Measurements from ENCODE around the gene UBL3. TPM values are rescaled to one million over a fixed set of nuclear protein-coding genes. Genes with fewer than 3 reads are reported as not detected.

The UBL3 gene
- total and polyA plus RNA-seq, 10 of the 15 experiments (the other 5 are each of a cell fraction or from before 2014, with no cell fraction given) = 5.5 to 13.7 (median 10.6) TPM

- in situ Hi-C loops (cut with MboI) (no loop called here), intact Hi-C loops (cut with micrococcal nuclease; ENCODE audit: unreplicated experiment) (no loop called here)
- H3K9ac ChIP-seq (ENCODE audit: control insufficient read depth, insufficient read depth, low read length) = no peak overlapping the region
- ChIA-PET RAD21 (ENCODE audit: unreplicated experiment) (no interaction called here), POLR2A (no interaction called here), CTCF (interaction anchor here (1.0 to 1.4 kb wide), 3 partner anchors 10 to 282 kb away, joined by 3 to 8 read pairs (median 5); no protein-coding TSS in a partner anchor), SMC1A (ENCODE audit: uncharacterized antibody, unreplicated experiment) (interaction anchor here (1.0 to 1.1 kb wide), 2 partner anchors 11 to 17 kb away, joined by 3 read pairs; no protein-coding TSS in a partner anchor)
- TF ChIP-seq BMI1 (IDR thresholded peaks at IDR 0.05; ENCODE audit: borderline replicate concordance) (no peak), RUNX3 (IDR thresholded peaks at IDR 0.05; ENCODE audit: low read length) (peak; percentile 8; the same call in 1 of the 2 replicates), JUNB (IDR thresholded peaks at IDR 0.05) (peak; percentile 74), IRF4 (IDR thresholded peaks at IDR 0.05; ENCODE audit: low read depth, low read length) (peak; percentile 61; the same call in 1 of the 2 replicates), NFIC (IDR thresholded peaks at IDR 0.05; ENCODE audit: low read depth, low read length) (0 out of 2 replicates have a peak, but pooled peaks have one; percentile 15)
- no peak overlapping the region for H3K27ac ChIP-seq (ENCODE audit: control insufficient read depth, insufficient read depth)
- H3K4me1 ChIP-seq (ENCODE audit: control insufficient read depth, insufficient read depth, low read length) = no peaks in the 10 kb centered on the region
- H2AFZ ChIP-seq (ENCODE audit: control insufficient read depth, low read depth, low read length) = no peak overlapping the region
- DNase-seq (ENCODE audit: low read depth, low spot score) (no peak), FAIRE-seq (no peak), ATAC-seq (peak; percentile 60)
- H3K79me2 ChIP-seq (ENCODE audit: control insufficient read depth, insufficient read depth, low read length) = no peaks in the 10 kb centered on the region; the same call in none of the 2 replicates
- no peaks in the 10 kb centered on the region; a peak in 1 of 4 replicates for H3K36me3 ChIP-seq (ENCODE audit: control insufficient read depth in 2 of 2, insufficient read depth in 2 of 2, low read length in 1 of 2)
- no peaks in the 10 kb centered on the region; the same call in 1 of the 3 replicates for H3K9me3 ChIP-seq (replicated peaks; ENCODE audit: control insufficient read depth, insufficient read depth, low read length)
- no peak overlapping the region for H3K4me3 ChIP-seq
- no peaks in the 10 kb centered on the region for H3K27me3 ChIP-seq (replicated peaks in 1 of 2; ENCODE audit: control insufficient read depth in 2 of 2, insufficient read depth in 2 of 2, low read length in 1 of 2)
- H3K4me2 ChIP-seq (ENCODE audit: control insufficient read depth, insufficient read depth) = no peak overlapping the region
- BruUV-seq (replicated peaks) = no TSS peak
- no peaks in the 10 kb centered on the region for H4K20me1 ChIP-seq (ENCODE audit: control insufficient read depth, insufficient read depth)
Observed at GRCh38 chr13:29830000-29830399, 20.4 kb downstream of the UBL3 start.

GRCh38 chr13:29819143-29819542, 31.3 kb downstream of the UBL3 start:
- ChIA-PET RAD21 (ENCODE audit: unreplicated experiment) (interaction anchor here (0.7 to 9.3 kb wide), 4 partner anchors 29 to 50 kb away, joined by 3 to 84 read pairs (median 14); partner anchors contain the start of gene UBL3), CTCF (interaction anchor here (0.9 to 6.0 kb wide), 9 partner anchors 11 to 295 kb away, joined by 3 to 33 read pairs (median 8); partner anchors contain the start of gene UBL3), POLR2A (interaction anchor here (0.7 to 4.2 kb wide), 3 partner anchors 22 to 28 kb away, joined by 3 to 19 read pairs (median 6); no protein-coding TSS in a partner anchor), SMC1A (ENCODE audit: uncharacterized antibody, unreplicated experiment) (interaction anchor here (0.8 to 10.2 kb wide), 7 partner anchors 10 to 89 kb away, joined by 3 to 181 read pairs (median 13); partner anchors contain the start of gene UBL3)
- Histone ChIP-seq H3K27ac (ENCODE audit: control insufficient read depth, insufficient read depth) (peak overlapping the region; percentile 87), H2AFZ (ENCODE audit: control insufficient read depth, low read depth, low read length) (no peak overlapping the region), H3K4me3 (no peak overlapping the region), H3K36me3 (ENCODE audit: control insufficient read depth in 2 of 2, insufficient read depth in 2 of 2, low read length in 1 of 2) (no peaks in the 10 kb centered on the region), H3K4me1 (ENCODE audit: control insufficient read depth, insufficient read depth, low read length) (peaks cover 23% of the 10 kb centered on the region; the same call in 1 of the 2 replicates), H3K79me2 (ENCODE audit: control insufficient read depth, insufficient read depth, low read length) (peaks cover 22% of the 10 kb centered on the region), H3K27me3 (replicated peaks in 1 of 2; ENCODE audit: control insufficient read depth in 2 of 2, insufficient read depth in 2 of 2, low read length in 1 of 2) (no peaks in the 10 kb centered on the region), H3K9ac (ENCODE audit: control insufficient read depth, insufficient read depth, low read length) (no peak overlapping the region; the same call in 1 of the 2 replicates), H4K20me1 (ENCODE audit: control insufficient read depth, insufficient read depth) (no peaks in the 10 kb centered on the region), H3K9me3 (replicated peaks; ENCODE audit: control insufficient read depth, insufficient read depth, low read length) (peaks cover 2% of the 10 kb centered on the region; the same call in 1 of the 3 replicates), H3K4me2 (ENCODE audit: control insufficient read depth, insufficient read depth) (peak overlapping the region; percentile 70)
- FAIRE-seq (no peak), ATAC-seq (peak; percentile 44), DNase-seq (ENCODE audit: low read depth, low spot score) (no peak)
- 0 out of 2 replicates have a peak, but pooled peaks have one; percentile 19 for TF ChIP-seq NR2F1 (conservative IDR thresholded peaks at IDR 0.05)
- TF ChIP-seq BCLAF1 (IDR thresholded peaks at IDR 0.05) = no peak
- TF ChIP-seq TCF7 (IDR thresholded peaks at IDR 0.05; ENCODE audit: borderline replicate concordance) = peak; percentile 90
- peak; percentile 74 for TF ChIP-seq RUNX3 (IDR thresholded peaks at IDR 0.05; ENCODE audit: low read length)
- TF ChIP-seq IKZF2 (IDR thresholded peaks at IDR 0.05) = peak in 1 of 2 experiments; percentile 36; a peak in 1 of 4 replicates
- in situ Hi-C loops (cut with MboI) = no loop called here
- intact Hi-C loops (cut with micrococcal nuclease; ENCODE audit: unreplicated experiment) = no loop called here
- 70% methylated on average over 2 of the region's 2 CpGs for WGBS (ENCODE audit: insufficient coverage, insufficient replicate concordance, low lambda C conversion rate, missing lambda C conversion rate)
- no TSS peak for BruUV-seq (replicated peaks)
